Measurements from ENCODE around the gene MRGPRD.

DNA sequence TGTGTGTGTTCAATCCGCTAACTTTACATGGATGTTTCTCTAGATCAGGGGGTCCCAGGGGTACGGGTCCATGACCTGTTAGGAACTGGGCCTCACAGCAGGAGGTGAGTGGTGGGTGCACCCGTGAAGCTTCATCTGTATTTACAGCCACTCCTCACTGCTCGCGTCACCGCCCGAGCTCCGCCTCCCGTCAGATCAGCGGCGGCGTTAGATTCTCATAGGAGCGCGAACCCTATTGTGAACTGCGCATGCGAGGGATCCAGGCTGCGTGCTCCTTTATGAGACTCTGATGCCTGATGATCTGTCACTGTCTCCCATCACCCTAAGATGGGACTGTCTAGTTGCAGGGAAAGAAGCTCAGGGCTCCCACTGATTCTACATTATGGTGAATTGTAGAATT is 31.9 kb downstream of the MRGPRD start:
- TF ChIP-seq, protein P1, sequence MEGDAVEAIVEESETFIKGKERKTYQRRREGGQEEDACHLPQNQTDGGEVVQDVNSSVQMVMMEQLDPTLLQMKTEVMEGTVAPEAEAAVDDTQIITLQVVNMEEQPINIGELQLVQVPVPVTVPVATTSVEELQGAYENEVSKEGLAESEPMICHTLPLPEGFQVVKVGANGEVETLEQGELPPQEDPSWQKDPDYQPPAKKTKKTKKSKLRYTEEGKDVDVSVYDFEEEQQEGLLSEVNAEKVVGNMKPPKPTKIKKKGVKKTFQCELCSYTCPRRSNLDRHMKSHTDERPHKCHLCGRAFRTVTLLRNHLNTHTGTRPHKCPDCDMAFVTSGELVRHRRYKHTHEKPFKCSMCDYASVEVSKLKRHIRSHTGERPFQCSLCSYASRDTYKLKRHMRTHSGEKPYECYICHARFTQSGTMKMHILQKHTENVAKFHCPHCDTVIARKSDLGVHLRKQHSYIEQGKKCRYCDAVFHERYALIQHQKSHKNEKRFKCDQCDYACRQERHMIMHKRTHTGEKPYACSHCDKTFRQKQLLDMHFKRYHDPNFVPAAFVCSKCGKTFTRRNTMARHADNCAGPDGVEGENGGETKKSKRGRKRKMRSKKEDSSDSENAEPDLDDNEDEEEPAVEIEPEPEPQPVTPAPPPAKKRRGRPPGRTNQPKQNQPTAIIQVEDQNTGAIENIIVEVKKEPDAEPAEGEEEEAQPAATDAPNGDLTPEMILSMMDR (IDR thresholded peaks at IDR 0.05), result no peak
- TF ChIP-seq NR2C2 (CRISPR knock-in tag; IDR thresholded peaks at IDR 0.05) (no peak), CBFB (CRISPR knock-in tag; IDR thresholded peaks at IDR 0.05; ENCODE audit: low read depth) (no peak), FOXK1 (CRISPR knock-in tag; IDR thresholded peaks at IDR 0.05) (no peak), CREB1 (CRISPR knock-in tag; IDR thresholded peaks at IDR 0.05) (no peak), ZNF232 (CRISPR knock-in tag; IDR thresholded peaks at IDR 0.05) (no peak)
- TF ChIP-seq, protein P2, sequence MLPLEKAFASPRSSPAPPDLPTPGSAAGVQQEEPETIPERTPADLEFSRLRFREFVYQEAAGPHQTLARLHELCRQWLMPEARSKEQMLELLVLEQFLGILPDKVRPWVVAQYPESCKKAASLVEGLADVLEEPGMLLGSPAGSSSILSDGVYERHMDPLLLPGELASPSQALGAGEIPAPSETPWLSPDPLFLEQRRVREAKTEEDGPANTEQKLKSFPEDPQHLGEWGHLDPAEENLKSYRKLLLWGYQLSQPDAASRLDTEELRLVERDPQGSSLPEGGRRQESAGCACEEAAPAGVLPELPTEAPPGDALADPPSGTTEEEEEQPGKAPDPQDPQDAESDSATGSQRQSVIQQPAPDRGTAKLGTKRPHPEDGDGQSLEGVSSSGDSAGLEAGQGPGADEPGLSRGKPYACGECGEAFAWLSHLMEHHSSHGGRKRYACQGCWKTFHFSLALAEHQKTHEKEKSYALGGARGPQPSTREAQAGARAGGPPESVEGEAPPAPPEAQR (CRISPR knock-in tag; IDR thresholded peaks at IDR 0.05), result no peak
- TF ChIP-seq, protein P3, sequence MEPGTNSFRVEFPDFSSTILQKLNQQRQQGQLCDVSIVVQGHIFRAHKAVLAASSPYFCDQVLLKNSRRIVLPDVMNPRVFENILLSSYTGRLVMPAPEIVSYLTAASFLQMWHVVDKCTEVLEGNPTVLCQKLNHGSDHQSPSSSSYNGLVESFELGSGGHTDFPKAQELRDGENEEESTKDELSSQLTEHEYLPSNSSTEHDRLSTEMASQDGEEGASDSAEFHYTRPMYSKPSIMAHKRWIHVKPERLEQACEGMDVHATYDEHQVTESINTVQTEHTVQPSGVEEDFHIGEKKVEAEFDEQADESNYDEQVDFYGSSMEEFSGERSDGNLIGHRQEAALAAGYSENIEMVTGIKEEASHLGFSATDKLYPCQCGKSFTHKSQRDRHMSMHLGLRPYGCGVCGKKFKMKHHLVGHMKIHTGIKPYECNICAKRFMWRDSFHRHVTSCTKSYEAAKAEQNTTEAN (CRISPR knock-in tag; IDR thresholded peaks at IDR 0.05), result no peak
- TF ChIP-seq, protein P4, sequence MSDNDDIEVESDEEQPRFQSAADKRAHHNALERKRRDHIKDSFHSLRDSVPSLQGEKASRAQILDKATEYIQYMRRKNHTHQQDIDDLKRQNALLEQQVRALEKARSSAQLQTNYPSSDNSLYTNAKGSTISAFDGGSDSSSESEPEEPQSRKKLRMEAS (CRISPR knock-in tag; IDR thresholded peaks at IDR 0.05), result no peak

All from WTC11 (cell line).